CD14-positive monocyte (primary cell): ENCODE measurements around the gene CCDC90B. TPM values are rescaled to one million over a fixed set of nuclear protein-coding genes. Genes with fewer than 3 reads are reported as not detected.

Experiments
- DNase-seq, 3 donors: peaks; one replicate each; pipeline ENCODE4 v3.0.0-alpha.2; 2011 to 2022
- H2AFZ ChIP-seq: 2 replicates; pipeline ENCODE4 v1.6.0; 2012; ENCODE audit warnings: mild to moderate bottlenecking, low read depth, low read length, inconsistent platforms; ENCODE audit not compliant: insufficient read depth, poor library complexity, severe bottlenecking
- H3K27ac ChIP-seq, 2 donors: 1 replicate in 1 of 2; 2 replicates in 1 of 2; pipeline ENCODE4 v1.5.1; 2012 to 2013; ENCODE audit warnings: low read length in 2 of 2, control low read depth in 1 of 2, inconsistent platforms in 1 of 2, low read depth in 1 of 2, mild to moderate bottlenecking in 1 of 2
- H3K27me3 ChIP-seq, 2 donors: one replicate each; pipeline versions ENCODE4 v1.6.0 to v1.6.1; 2011 to 2013; ENCODE audit warnings: low read length in 2 of 2; ENCODE audit not compliant: control insufficient read depth in 2 of 2, insufficient read depth in 2 of 2
- H3K36me3 ChIP-seq, 2 donors: replicated peaks in 1 of 2; 1 replicate in 1 of 2; 2 replicates in 1 of 2; pipeline versions ENCODE4 v1.5.1 to v1.6.1; 2012 to 2013; ENCODE audit warnings: low read length in 2 of 2, control low read depth in 1 of 2, inconsistent platforms in 1 of 2, mild to moderate bottlenecking in 1 of 2; ENCODE audit not compliant: insufficient read depth in 2 of 2, control insufficient read depth in 1 of 2
- H3K4me1 ChIP-seq, 2 donors: 1 replicate in 1 of 2; 2 replicates in 1 of 2; pipeline versions ENCODE4 v1.5.1 to v1.6.1; 2012 to 2013; ENCODE audit warnings: low read length in 2 of 2, control low read depth in 1 of 2, inconsistent platforms in 1 of 2, mild to moderate bottlenecking in 1 of 2, moderate library complexity in 1 of 2; ENCODE audit not compliant: insufficient read depth in 2 of 2, control insufficient read depth in 1 of 2
- H3K4me2 ChIP-seq: replicated peaks from 2 replicates; pipeline ENCODE3; 2012; ENCODE audit warnings: low read length, moderate library complexity, mild to moderate bottlenecking; ENCODE audit not compliant: poor library complexity, severe bottlenecking; ENCODE audit errors: extremely low read depth
- H3K4me3 ChIP-seq, 3 experiments: fragments of 200-600 bp in 1 of 3; sonication (generic) in 1 of 3; replicated peaks in 1 of 3; 1 replicate in 2 of 3; 2 replicates in 1 of 3; pipeline ENCODE4 v1.5.1; 2011 to 2013; ENCODE audit warnings: low read length in 3 of 3, mild to moderate bottlenecking in 3 of 3, control low read depth in 2 of 3, low read depth in 2 of 3, inconsistent platforms in 1 of 3, moderate library complexity in 1 of 3
- H3K79me2 ChIP-seq: 2 replicates; pipeline ENCODE4 v1.6.0; 2012; ENCODE audit warnings: mild to moderate bottlenecking, control low read depth, inconsistent platforms, low read length, moderate library complexity; ENCODE audit not compliant: insufficient read depth
- H3K9ac ChIP-seq: 2 replicates; pipeline ENCODE4 v1.6.0; 2017; ENCODE audit warnings: low read length, mild to moderate bottlenecking; ENCODE audit not compliant: insufficient read depth, poor library complexity, severe bottlenecking
- H3K9me3 ChIP-seq, 2 donors: replicated peaks in 1 of 2; 1 replicate in 1 of 2; 2 replicates in 1 of 2; pipeline versions ENCODE4 v1.5.1 to v1.6.1; 2012 to 2013; ENCODE audit warnings: low read length in 2 of 2, control low read depth in 1 of 2; ENCODE audit not compliant: control insufficient read depth in 1 of 2, insufficient read depth in 1 of 2
- H4K20me1 ChIP-seq: 2 replicates; pipeline ENCODE4 v1.6.0; 2012; ENCODE audit warnings: mild to moderate bottlenecking, low read length, control low read depth, moderate library complexity; ENCODE audit not compliant: insufficient read depth
- H3K27ac Mint-ChIP-seq, 7 donors: one replicate each; pipeline ENCODE4 v1.8.0; 2020; ENCODE audit warnings: mild to moderate bottlenecking in 7 of 7, mixed read lengths in 7 of 7, moderate library complexity in 6 of 7, inconsistent platforms in 2 of 7
- H3K27me3 Mint-ChIP-seq, 3 donors: one replicate each; pipeline ENCODE4 v1.8.0; 2021 to 2022; ENCODE audit warnings: low read depth in 3 of 3, mild to moderate bottlenecking in 3 of 3, mixed read lengths in 3 of 3, moderate library complexity in 3 of 3, inconsistent platforms in 1 of 3
- H3K36me3 Mint-ChIP-seq, 2 donors: one replicate each; pipeline ENCODE4 v1.8.0; 2020; ENCODE audit warnings: mixed read lengths in 2 of 2, inconsistent platforms in 1 of 2, mild to moderate bottlenecking in 1 of 2
- H3K4me1 Mint-ChIP-seq: one replicate; pipeline ENCODE4 v1.8.0; 2020; ENCODE audit warnings: mild to moderate bottlenecking, mixed read lengths
- H3K4me3 Mint-ChIP-seq, 2 donors: one replicate each; pipeline ENCODE4 v1.8.0; 2020; ENCODE audit warnings: mild to moderate bottlenecking in 2 of 2, mixed read lengths in 2 of 2, moderate library complexity in 1 of 2
- H3K9me3 Mint-ChIP-seq, 7 donors: one replicate each; pipeline ENCODE4 v1.8.0; 2020 to 2022; ENCODE audit warnings: mixed read lengths in 7 of 7, mild to moderate bottlenecking in 6 of 7, moderate library complexity in 6 of 7, inconsistent platforms in 2 of 7
- CTCF ChIP-seq: fragments of 200-600 bp; IDR thresholded peaks from one replicate; pipeline ENCODE4 v1.8.0; 2022; ENCODE audit warnings: antibody characterized with exemption, mild to moderate bottlenecking
- WGBS: methylation state at CpG from one replicate; pipeline ENCODE4 v1.1.5; 2013; ENCODE audit warnings: missing lambda C conversion rate; ENCODE audit not compliant: insufficient coverage; 5-methylcytosine and 5-hydroxymethylcytosine counted together
- intact Hi-C, 2 donors: fragments of 100-400 bp; cut with micrococcal nuclease; formaldehyde crosslinking; loops; one replicate each; pipeline versions ENCODE4 v1.15.0 to v1.15.1; 2023
- polyA plus RNA-seq, 3 donors: library from polyadenylated mRNA; depleted of rRNA in 1 of 3; unstranded in 2 of 3; stranded (reverse) in 1 of 3; fragments of 300-500 nt in 2 of 3; fragments of >200 nt in 1 of 3; fragmentation: Illumina TruSeq in 2 of 3; gene quantifications; 1 replicate in 2 of 3; 2 replicates in 1 of 3; pipeline ENCODE4 v1.2.3, GENCODE V29; 2012 to 2021

The CCDC90B gene
- polyA plus RNA-seq, 3 donors, result 15.3 to 46.2 (median 39.6) TPM

GRCh38 chr11:83257761-83258168 lies 28.4 kb downstream of the CCDC90B start:
- Mint-ChIP-seq H3K27ac (no peak overlapping the region), H3K36me3 (peaks cover 34 to 35% of the 10 kb centered on the region in 2 donors), H3K9me3 (no peaks in the 10 kb centered on the region), H3K4me1 (no peaks in the 10 kb centered on the region), H3K4me3 (no peak overlapping the region), H3K27me3 (peaks cover 0 to 2% (median 1%) of the 10 kb centered on the region in 3 donors)
- Histone ChIP-seq H3K27me3 (no peaks in the 10 kb centered on the region), H3K4me2 (no peak overlapping the region), H3K9me3 (no peaks in the 10 kb centered on the region), H3K27ac (no peak overlapping the region), H3K4me1 (no peaks in the 10 kb centered on the region), H3K4me3 (no peak overlapping the region), H3K36me3 (peaks cover 35 to 59% of the 10 kb centered on the region in 2 donors), H4K20me1 (no peaks in the 10 kb centered on the region), H2AFZ (no peak overlapping the region), H3K79me2 (no peaks in the 10 kb centered on the region), H3K9ac (no peak overlapping the region)
- intact Hi-C loops, result no loop called here
- no peak for TF ChIP-seq CTCF
- 100% methylated on average over 1 of the region's 3 CpGs for WGBS
- no peak for DNase-seq

DNA sequence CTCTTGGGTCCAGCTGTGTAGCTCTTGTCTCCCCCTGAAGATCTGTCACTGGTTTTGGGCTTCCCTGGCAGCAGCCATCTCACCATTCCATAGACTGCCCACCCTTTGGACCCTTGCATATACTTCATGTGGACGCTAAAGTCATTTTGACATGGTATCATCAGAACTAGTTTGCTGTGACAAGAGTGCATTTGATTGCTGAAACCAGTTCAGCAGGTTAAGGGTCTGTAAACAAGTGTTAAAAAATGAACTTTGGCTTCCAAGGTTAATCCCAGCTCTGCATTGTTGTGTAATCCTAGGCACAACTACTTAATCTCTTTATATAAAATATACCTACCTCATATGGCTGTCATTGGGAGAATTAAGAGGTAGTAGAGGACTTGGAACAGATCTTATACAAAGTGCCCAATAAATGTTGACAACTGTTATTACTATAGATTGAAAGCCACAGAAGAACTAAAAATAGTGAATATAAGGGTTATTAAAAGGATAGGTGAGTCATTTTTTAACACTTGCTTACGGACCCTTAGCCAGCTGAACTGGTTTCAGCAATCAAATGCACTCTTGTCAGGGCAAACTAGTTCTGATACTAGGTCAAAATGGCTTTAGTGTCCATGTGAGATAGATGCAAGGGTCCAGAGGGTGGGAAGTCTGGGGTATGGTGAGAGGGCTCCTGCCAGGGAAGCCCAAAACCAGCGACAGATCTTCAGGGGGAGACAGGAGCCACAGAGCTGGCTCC lies 29.4 kb downstream of the CCDC90B start:
- TF ChIP-seq CTCF, result no peak

More for the DNA sequence above, 29.4 kb downstream of the CCDC90B start:
- peak overlapping the region in 2 of 7 donors; percentile 28 to 43 for H3K27ac Mint-ChIP-seq
- H3K9ac ChIP-seq, result no peak overlapping the region
- peaks cover 0 to 2% (median 1%) of the 10 kb centered on the region in 3 donors for H3K27me3 Mint-ChIP-seq
- H3K9me3 Mint-ChIP-seq, result no peaks in the 10 kb centered on the region
- H3K4me3 Mint-ChIP-seq, result no peak overlapping the region
- no peak overlapping the region for H3K27ac ChIP-seq
- DNase-seq, result no peak
- H3K9me3 ChIP-seq, result no peaks in the 10 kb centered on the region
- no peak overlapping the region for H2AFZ ChIP-seq
- peaks cover 32 to 34% of the 10 kb centered on the region in 2 donors for H3K36me3 Mint-ChIP-seq
- H3K27me3 ChIP-seq, result no peaks in the 10 kb centered on the region
- 75% methylated on average over 2 of the region's 3 CpGs for WGBS
- no peaks in the 10 kb centered on the region for H3K79me2 ChIP-seq
- no peaks in the 10 kb centered on the region for H3K4me1 ChIP-seq
- H3K36me3 ChIP-seq, result peaks cover 35 to 51% of the 10 kb centered on the region in 2 donors
- H3K4me2 ChIP-seq, result no peak overlapping the region
- H3K4me1 Mint-ChIP-seq, result no peaks in the 10 kb centered on the region
- H3K4me3 ChIP-seq, result no peak overlapping the region
- no peaks in the 10 kb centered on the region for H4K20me1 ChIP-seq
- intact Hi-C loops, result no loop called here
